ENCODE results near the gene ADNP. TPM values are rescaled to one million over a fixed set of nuclear protein-coding genes. Genes with fewer than 3 reads are reported as not detected.

Gene ADNP
- total and polyA plus RNA-seq, 2 experiments from 2014 or later = 13.1 to 43.7 TPM

- peak overlapping the region; percentile 86 for H3K27ac ChIP-seq
- no peaks in the 10 kb centered on the region for H3K9me3 ChIP-seq (ENCODE audit: low read depth)
- H3K9me2 ChIP-seq (replicated peaks; ENCODE audit: insufficient read depth) = no peaks in the 10 kb centered on the region
- H3K4me3 ChIP-seq = no peak overlapping the region
- no peaks in the 10 kb centered on the region for H3K36me3 ChIP-seq (replicated peaks; ENCODE audit: insufficient read depth, low read depth)
- WGBS (ENCODE audit: low lambda C conversion rate, missing lambda C conversion rate) = 81% methylated on average over 11 of the region's 11 CpGs
- H2AFZ ChIP-seq = no peak overlapping the region
- H3K4me1 ChIP-seq (ENCODE audit: insufficient read depth) = peaks cover 17% of the 10 kb centered on the region
- no peaks in the 10 kb centered on the region for H4K20me1 ChIP-seq (ENCODE audit: insufficient read depth, poor library complexity, severe bottlenecking)
- DNase-seq (ENCODE audit: low spot score) = peak; percentile 71
- TF ChIP-seq CTCF (IDR thresholded peaks at IDR 0.05; ENCODE audit: poor library complexity) = no peak
- TF ChIP-seq EZH2 (IDR thresholded peaks at IDR 0.05; ENCODE audit: borderline replicate concordance) = no peak
- TF ChIP-seq EZH2phosphoT487 (IDR thresholded peaks at IDR 0.05; ENCODE audit: low read depth, severe bottlenecking, unreplicated experiment) = no peak
- H3K27me3 ChIP-seq = no peaks in the 10 kb centered on the region
- no peaks in the 10 kb centered on the region for H3K79me2 ChIP-seq
- H3K4me2 ChIP-seq = no peak overlapping the region
Observed at GRCh38 chr20:50868509-50869495, 62.4 kb downstream of the ADNP start.

- WGBS (ENCODE audit: low lambda C conversion rate, missing lambda C conversion rate) = 91% methylated on average over 6 of the region's 6 CpGs
- Histone ChIP-seq H3K4me3 (no peak overlapping the region), H3K79me2 (no peaks in the 10 kb centered on the region), H3K27ac (no peak overlapping the region), H3K4me2 (no peak overlapping the region), H3K9me2 (replicated peaks; ENCODE audit: insufficient read depth) (no peaks in the 10 kb centered on the region), H3K9me3 (ENCODE audit: low read depth) (no peaks in the 10 kb centered on the region), H4K20me1 (ENCODE audit: insufficient read depth, poor library complexity, severe bottlenecking) (no peaks in the 10 kb centered on the region), H2AFZ (no peak overlapping the region), H3K4me1 (ENCODE audit: insufficient read depth) (peaks cover 17% of the 10 kb centered on the region), H3K27me3 (no peaks in the 10 kb centered on the region), H3K36me3 (replicated peaks; ENCODE audit: insufficient read depth, low read depth) (no peaks in the 10 kb centered on the region)
- no peak for DNase-seq (ENCODE audit: low spot score)
- no peak for TF ChIP-seq EZH2 (IDR thresholded peaks at IDR 0.05; ENCODE audit: borderline replicate concordance)
- no peak for TF ChIP-seq EZH2phosphoT487 (IDR thresholded peaks at IDR 0.05; ENCODE audit: low read depth, severe bottlenecking, unreplicated experiment)
- no peak for TF ChIP-seq CTCF (IDR thresholded peaks at IDR 0.05; ENCODE audit: poor library complexity)
Observed at GRCh38 chr20:50867805-50868204, 63.4 kb downstream of the ADNP start.

GRCh38 chr20:50866831-50867230, 64.4 kb downstream of the ADNP start:
- Histone ChIP-seq H3K4me1 (ENCODE audit: insufficient read depth) (peaks cover 17% of the 10 kb centered on the region), H3K4me3 (no peak overlapping the region), H3K36me3 (replicated peaks; ENCODE audit: insufficient read depth, low read depth) (no peaks in the 10 kb centered on the region), H2AFZ (no peak overlapping the region), H3K4me2 (no peak overlapping the region), H3K27ac (no peak overlapping the region), H4K20me1 (ENCODE audit: insufficient read depth, poor library complexity, severe bottlenecking) (no peaks in the 10 kb centered on the region), H3K79me2 (no peaks in the 10 kb centered on the region), H3K9me2 (replicated peaks; ENCODE audit: insufficient read depth) (no peaks in the 10 kb centered on the region), H3K9me3 (ENCODE audit: low read depth) (no peaks in the 10 kb centered on the region), H3K27me3 (no peaks in the 10 kb centered on the region)
- 81% methylated on average over 9 of the region's 9 CpGs for WGBS (ENCODE audit: low lambda C conversion rate, missing lambda C conversion rate)
- DNase-seq (ENCODE audit: low spot score) = no peak
- TF ChIP-seq CTCF (IDR thresholded peaks at IDR 0.05; ENCODE audit: poor library complexity) (no peak), EZH2 (IDR thresholded peaks at IDR 0.05; ENCODE audit: borderline replicate concordance) (no peak), EZH2phosphoT487 (IDR thresholded peaks at IDR 0.05; ENCODE audit: low read depth, severe bottlenecking, unreplicated experiment) (no peak)
